Astrocyte of the spinal cord (primary cell): ENCODE data around the gene SULF2.

Experiments used
- DNase-seq: peaks from one replicate; pipeline ENCODE4 v3.0.0; 2011; ENCODE audit warnings: low read depth, low spot score
- H3K4me3 ChIP-seq: 2 replicates; pipeline ENCODE4 v1.5.1; 2011; ENCODE audit warnings: low read depth, mild to moderate bottlenecking, low read length, moderate library complexity
- in situ Hi-C: cut with HindIII; loops from 2 replicates; pipeline ENCODE4 v1.10.0; 2017; ENCODE audit warnings: low sequenced_read_pairs
- TF ChIP-seq, protein P1 (sequence below): IDR thresholded peaks from 2 replicates; pipeline ENCODE4 v1.5.1; 2012; ENCODE audit warnings: low read depth, mild to moderate bottlenecking, low read length, inconsistent platforms

SULF2 gene

DNA sequence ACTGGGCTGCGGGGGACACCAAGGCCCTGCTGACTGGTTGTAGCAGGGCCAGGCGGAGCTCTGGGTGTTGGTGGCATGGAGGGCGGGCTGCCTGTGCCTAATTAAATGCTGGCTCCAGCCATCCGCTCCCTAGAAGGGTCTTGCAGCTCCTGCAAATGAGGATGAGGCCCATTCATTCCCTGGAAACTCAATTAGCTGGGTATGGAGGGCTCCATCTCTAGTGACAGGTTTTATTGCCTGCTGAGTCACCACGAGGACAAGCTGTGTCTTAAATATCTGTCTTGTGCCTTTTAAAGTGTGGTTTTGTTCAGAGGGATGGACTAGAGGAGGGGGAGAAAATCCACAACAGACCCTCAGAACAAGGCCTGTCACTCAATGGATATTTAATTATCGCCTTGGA lies 60.9 kb downstream of the SULF2 start:
- in situ Hi-C loops, result no loop called here
- TF ChIP-seq, protein P1, sequence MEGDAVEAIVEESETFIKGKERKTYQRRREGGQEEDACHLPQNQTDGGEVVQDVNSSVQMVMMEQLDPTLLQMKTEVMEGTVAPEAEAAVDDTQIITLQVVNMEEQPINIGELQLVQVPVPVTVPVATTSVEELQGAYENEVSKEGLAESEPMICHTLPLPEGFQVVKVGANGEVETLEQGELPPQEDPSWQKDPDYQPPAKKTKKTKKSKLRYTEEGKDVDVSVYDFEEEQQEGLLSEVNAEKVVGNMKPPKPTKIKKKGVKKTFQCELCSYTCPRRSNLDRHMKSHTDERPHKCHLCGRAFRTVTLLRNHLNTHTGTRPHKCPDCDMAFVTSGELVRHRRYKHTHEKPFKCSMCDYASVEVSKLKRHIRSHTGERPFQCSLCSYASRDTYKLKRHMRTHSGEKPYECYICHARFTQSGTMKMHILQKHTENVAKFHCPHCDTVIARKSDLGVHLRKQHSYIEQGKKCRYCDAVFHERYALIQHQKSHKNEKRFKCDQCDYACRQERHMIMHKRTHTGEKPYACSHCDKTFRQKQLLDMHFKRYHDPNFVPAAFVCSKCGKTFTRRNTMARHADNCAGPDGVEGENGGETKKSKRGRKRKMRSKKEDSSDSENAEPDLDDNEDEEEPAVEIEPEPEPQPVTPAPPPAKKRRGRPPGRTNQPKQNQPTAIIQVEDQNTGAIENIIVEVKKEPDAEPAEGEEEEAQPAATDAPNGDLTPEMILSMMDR, result no peak
- H3K4me3 ChIP-seq, result no peak overlapping the region
- DNase-seq, result no peak

DNA sequence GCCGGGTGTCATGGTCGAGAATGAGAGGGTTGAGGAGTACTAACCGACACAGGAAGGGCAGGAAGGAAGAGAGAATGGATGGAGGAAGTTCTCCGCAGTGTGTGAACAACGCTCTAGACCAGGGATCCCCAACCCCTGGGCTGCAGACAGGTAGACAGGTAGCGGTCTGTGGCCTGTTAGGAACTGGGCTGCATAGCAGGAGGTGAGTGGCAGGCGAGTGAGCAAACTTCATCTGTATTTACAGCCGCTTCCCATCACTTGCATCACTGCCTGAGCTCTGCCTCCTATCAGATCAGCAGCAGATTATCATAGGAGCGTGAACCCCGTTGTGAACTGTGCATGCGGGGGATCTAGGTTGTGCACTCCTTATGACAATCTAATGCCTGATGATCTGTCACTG lies 62.0 kb downstream of the SULF2 start:
- in situ Hi-C loops, result no loop called here
- no peak overlapping the region for H3K4me3 ChIP-seq
- no peak for DNase-seq

DNA sequence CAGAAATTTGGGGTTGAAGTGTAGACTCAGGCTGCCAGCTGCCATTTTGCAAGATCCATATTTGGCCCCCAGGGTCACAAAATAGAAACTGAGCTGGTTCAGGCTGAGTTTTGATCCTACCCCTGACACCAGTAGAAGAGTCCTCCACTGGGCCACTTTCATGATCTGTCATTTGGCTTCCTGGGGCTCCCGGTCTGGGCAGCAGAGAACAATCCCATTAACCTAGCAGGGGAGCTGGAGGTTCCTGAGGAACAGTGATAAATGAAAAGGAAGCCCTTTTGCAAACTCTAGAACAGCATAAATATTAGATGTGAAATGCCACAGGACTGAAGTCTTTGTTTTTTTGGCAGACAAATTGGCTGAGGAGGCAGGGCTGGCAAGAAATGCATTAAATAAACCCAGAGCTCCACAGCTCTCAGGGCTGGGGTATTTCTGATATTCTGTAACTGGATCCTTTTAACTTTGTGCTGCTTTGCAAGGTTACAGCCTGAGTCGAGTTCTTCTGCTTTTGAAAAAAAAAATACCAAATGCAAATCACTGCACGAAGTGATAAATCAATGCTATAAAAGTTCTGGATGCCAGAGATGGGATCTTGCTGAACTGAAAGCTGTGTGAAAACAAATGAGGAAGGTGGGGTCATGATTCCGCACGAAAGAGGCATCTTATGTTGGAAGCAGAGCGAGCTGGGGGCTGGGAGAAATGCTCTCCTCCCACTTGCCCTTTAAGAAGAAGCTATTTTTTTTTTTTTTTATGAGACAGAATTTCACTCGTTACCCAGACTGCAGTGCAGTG lies 64.4 kb downstream of the SULF2 start:
- DNase-seq, result peak; percentile 28
- in situ Hi-C loops, result no loop called here
- no peak overlapping the region for H3K4me3 ChIP-seq
- TF ChIP-seq, protein P1, result no peak

More for the DNA sequence above, 62.0 kb downstream of the SULF2 start:
- TF ChIP-seq, protein P1, result no peak

DNA sequence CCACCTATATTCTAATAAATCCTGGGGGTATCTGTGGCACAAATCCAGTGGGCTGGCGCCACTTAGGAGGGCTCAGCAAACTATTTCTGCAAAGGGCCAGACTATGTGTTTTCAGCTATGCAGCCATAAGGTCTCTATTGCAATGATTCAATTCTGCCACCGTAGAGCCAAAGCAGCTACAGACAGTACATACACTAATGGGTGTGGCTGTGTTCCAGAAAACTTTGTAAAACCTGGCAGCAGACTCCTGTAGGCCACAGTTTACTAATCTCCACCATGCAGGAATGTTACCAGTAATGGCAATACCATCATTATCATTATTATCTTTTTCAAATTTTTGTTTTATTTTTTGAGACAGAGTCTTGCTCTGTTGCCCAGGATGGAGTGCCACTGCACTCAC lies 65.7 kb downstream of the SULF2 start:
- no peak for DNase-seq
- no peak overlapping the region for H3K4me3 ChIP-seq
- in situ Hi-C loops, result no loop called here
- TF ChIP-seq, protein P1, result no peak

DNA sequence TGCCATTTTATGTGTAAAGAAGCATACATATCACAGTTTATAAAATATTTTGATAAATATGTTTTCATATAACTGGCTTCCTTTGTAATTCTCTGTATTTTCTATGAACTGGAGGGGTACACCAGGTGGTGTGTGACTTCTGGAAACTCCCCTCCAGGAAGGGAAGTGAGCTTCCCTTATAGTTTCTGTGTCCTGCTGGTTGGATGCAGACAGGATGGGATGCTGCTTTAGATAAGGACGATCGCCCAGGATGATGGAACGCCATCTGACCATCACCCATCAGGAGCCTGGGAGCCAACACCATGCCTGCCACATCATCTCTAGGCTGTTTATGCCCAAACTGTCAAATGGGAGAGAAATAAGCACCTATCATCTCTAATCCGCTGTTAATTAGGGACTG lies 66.1 kb downstream of the SULF2 start:
- TF ChIP-seq, protein P1, result no peak
- in situ Hi-C loops, result no loop called here
- DNase-seq, result no peak
- no peak overlapping the region for H3K4me3 ChIP-seq

DNA sequence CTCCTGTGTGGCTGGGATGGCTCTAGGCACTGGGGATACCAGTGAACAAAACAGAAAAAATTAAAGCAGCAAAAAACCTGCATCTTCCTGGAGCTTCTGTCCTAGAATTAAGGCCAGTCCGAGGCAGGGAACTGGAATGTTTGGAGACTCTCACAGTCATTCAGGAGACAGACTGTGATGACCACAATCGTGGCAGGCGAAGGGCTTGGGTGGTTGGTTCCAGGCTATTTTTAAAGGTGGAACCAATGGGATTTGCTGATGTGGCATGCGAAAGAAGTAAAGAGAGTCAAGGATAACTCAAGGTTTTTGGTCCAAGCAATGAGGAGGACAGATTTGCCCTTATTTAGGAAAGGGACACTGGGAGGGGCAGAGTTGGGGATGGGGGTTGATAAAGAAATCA lies 66.9 kb downstream of the SULF2 start:
- DNase-seq, result no peak
- TF ChIP-seq, protein P1, result no peak
- in situ Hi-C loops, result no loop called here
- H3K4me3 ChIP-seq, result no peak overlapping the region
